Esophagus squamous epithelium (tissue), 4 donors: ENCODE measurements around the gene MYG1.

Experiments
- POLR2A ChIP-seq, 4 donors: fragments of 450-650 bp; IDR thresholded peaks; one replicate each; pipeline ENCODE4 v1.6.1; 2017; ENCODE audit warnings: antibody characterized with exemption in 4 of 4, mild to moderate bottlenecking in 4 of 4, moderate library complexity in 3 of 4
- TF ChIP-seq, protein P1 (sequence below), 6 experiments: fragments of 450-650 bp in 4 of 6; fragments of 200-600 bp in 2 of 6; sonication (generic) in 2 of 6; IDR thresholded peaks; one replicate each; pipeline ENCODE4 v1.5.1; 2016 to 2019; ENCODE audit warnings: antibody characterized with exemption in 6 of 6, mild to moderate bottlenecking in 4 of 6, moderate library complexity in 4 of 6

DNA sequence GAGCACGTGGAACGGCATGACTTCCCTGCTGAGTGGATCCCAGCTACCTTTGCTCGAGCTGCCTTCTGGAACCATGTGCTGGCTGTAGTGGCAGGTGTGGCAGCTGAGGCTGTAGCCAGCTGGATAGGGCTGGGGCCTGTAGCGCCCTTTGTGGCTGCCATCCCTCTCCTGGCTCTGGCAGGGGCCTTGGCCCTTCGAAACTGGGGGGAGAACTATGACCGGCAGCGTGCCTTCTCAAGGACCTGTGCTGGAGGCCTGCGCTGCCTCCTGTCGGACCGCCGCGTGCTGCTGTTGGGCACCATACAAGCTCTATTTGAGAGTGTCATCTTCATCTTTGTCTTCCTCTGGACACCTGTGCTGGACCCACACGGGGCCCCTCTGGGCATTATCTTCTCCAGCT is 46.2 kb upstream of the MYG1 start:
- no peak for TF ChIP-seq POLR2A (IDR thresholded peaks at IDR 0.05)
- TF ChIP-seq, protein P1, sequence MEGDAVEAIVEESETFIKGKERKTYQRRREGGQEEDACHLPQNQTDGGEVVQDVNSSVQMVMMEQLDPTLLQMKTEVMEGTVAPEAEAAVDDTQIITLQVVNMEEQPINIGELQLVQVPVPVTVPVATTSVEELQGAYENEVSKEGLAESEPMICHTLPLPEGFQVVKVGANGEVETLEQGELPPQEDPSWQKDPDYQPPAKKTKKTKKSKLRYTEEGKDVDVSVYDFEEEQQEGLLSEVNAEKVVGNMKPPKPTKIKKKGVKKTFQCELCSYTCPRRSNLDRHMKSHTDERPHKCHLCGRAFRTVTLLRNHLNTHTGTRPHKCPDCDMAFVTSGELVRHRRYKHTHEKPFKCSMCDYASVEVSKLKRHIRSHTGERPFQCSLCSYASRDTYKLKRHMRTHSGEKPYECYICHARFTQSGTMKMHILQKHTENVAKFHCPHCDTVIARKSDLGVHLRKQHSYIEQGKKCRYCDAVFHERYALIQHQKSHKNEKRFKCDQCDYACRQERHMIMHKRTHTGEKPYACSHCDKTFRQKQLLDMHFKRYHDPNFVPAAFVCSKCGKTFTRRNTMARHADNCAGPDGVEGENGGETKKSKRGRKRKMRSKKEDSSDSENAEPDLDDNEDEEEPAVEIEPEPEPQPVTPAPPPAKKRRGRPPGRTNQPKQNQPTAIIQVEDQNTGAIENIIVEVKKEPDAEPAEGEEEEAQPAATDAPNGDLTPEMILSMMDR (IDR thresholded peaks at IDR 0.05) = no peak
